Cardiac muscle cell (in vitro differentiated cells and primary cell): Measurements from ENCODE around the gene SMAD7. TPM values are rescaled to one million over a fixed set of nuclear protein-coding genes. Genes with fewer than 3 reads are reported as not detected.

Experiments
- DNase-seq, 2 donors: peaks; one replicate each; pipeline versions ENCODE4 v3.0.0 to v3.0.0-alpha.2; 2010 to 2017; ENCODE audit warnings: low read depth in 1 of 2, low spot score in 1 of 2
- H3K27ac ChIP-seq: fragments of 200-600 bp; sonication (generic); 2 replicates; pipeline ENCODE4 v1.5.1; 2016
- H3K27me3 ChIP-seq: fragments of 200-600 bp; sonication (generic); 2 replicates; pipeline ENCODE4 v1.6.0; 2016; ENCODE audit warnings: control low read depth
- H3K36me3 ChIP-seq: fragments of 200-600 bp; sonication (generic); 2 replicates; pipeline ENCODE4 v1.5.1; 2016; ENCODE audit warnings: control low read depth
- H3K4me1 ChIP-seq: fragments of 200-600 bp; sonication (generic); 2 replicates; pipeline ENCODE4 v1.8.1; 2017; ENCODE audit warnings: low read depth, mild to moderate bottlenecking, mixed run types
- H3K4me3 ChIP-seq: fragments of 200-600 bp; sonication (generic); 2 replicates; pipeline ENCODE4 v1.5.1; 2016; ENCODE audit warnings: mild to moderate bottlenecking
- H3K9me3 ChIP-seq: fragments of 200-600 bp; sonication (generic); 2 replicates; pipeline ENCODE4 v1.5.1; 2017; ENCODE audit warnings: low read depth, mild to moderate bottlenecking, control low read depth
- polyA plus RNA-seq: library from polyadenylated mRNA; unstranded; fragments of >200 nt; fragmentation: Nextera tagmentation; extraction: Ambion mirVana; gene quantifications from 2 replicates; pipeline ENCODE4 v1.2.1, GENCODE V29; 2016
- total RNA-seq: library from RNA; depleted of rRNA; stranded (reverse); fragments of >200 nt; gene quantifications from 2 replicates; pipeline ENCODE4 v1.2.3, GENCODE V29; 2016
- TF ChIP-seq, protein P1 (sequence below): IDR thresholded peaks from 2 replicates; pipeline ENCODE4 v1.5.1; 2012; ENCODE audit warnings: low read depth, mild to moderate bottlenecking, low read length

SMAD7 gene
- total and polyA plus RNA-seq, 2 experiments from 2014 or later: 60.1 to 129 TPM

GRCh38 chr18:48940854-48941611, 9.7 kb downstream of the SMAD7 start:
- H3K4me3 ChIP-seq: no peak overlapping the region
- peaks cover 90% of the 10 kb centered on the region for H3K4me1 ChIP-seq
- no peaks in the 10 kb centered on the region for H3K9me3 ChIP-seq
- no peak for DNase-seq
- H3K27me3 ChIP-seq: no peaks in the 10 kb centered on the region
- TF ChIP-seq, protein P1, sequence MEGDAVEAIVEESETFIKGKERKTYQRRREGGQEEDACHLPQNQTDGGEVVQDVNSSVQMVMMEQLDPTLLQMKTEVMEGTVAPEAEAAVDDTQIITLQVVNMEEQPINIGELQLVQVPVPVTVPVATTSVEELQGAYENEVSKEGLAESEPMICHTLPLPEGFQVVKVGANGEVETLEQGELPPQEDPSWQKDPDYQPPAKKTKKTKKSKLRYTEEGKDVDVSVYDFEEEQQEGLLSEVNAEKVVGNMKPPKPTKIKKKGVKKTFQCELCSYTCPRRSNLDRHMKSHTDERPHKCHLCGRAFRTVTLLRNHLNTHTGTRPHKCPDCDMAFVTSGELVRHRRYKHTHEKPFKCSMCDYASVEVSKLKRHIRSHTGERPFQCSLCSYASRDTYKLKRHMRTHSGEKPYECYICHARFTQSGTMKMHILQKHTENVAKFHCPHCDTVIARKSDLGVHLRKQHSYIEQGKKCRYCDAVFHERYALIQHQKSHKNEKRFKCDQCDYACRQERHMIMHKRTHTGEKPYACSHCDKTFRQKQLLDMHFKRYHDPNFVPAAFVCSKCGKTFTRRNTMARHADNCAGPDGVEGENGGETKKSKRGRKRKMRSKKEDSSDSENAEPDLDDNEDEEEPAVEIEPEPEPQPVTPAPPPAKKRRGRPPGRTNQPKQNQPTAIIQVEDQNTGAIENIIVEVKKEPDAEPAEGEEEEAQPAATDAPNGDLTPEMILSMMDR: no peak
- H3K27ac ChIP-seq: peak overlapping the region; percentile 96
- H3K36me3 ChIP-seq: peaks cover 15% of the 10 kb centered on the region

- H3K27ac ChIP-seq: peak overlapping the region; percentile 96
- peaks cover 15% of the 10 kb centered on the region for H3K36me3 ChIP-seq
- no peaks in the 10 kb centered on the region for H3K27me3 ChIP-seq
- H3K9me3 ChIP-seq: no peaks in the 10 kb centered on the region
- H3K4me1 ChIP-seq: peaks cover 88% of the 10 kb centered on the region
- peak overlapping the region; percentile 0 for H3K4me3 ChIP-seq
- DNase-seq: peak in 1 of 2 donors; percentile 68
- TF ChIP-seq, protein P1: no peak
Measured at GRCh38 chr18:48939205-48940097, 11.3 kb downstream of the SMAD7 start.

GRCh38 chr18:48938827-48939204, 11.9 kb downstream of the SMAD7 start:
- peak overlapping the region; percentile 0 for H3K4me3 ChIP-seq
- TF ChIP-seq, protein P1: no peak
- no peaks in the 10 kb centered on the region for H3K27me3 ChIP-seq
- peak overlapping the region; percentile 96 for H3K27ac ChIP-seq
- no peak for DNase-seq
- H3K9me3 ChIP-seq: no peaks in the 10 kb centered on the region
- H3K4me1 ChIP-seq: peaks cover 88% of the 10 kb centered on the region
- peaks cover 15% of the 10 kb centered on the region for H3K36me3 ChIP-seq

DNA sequence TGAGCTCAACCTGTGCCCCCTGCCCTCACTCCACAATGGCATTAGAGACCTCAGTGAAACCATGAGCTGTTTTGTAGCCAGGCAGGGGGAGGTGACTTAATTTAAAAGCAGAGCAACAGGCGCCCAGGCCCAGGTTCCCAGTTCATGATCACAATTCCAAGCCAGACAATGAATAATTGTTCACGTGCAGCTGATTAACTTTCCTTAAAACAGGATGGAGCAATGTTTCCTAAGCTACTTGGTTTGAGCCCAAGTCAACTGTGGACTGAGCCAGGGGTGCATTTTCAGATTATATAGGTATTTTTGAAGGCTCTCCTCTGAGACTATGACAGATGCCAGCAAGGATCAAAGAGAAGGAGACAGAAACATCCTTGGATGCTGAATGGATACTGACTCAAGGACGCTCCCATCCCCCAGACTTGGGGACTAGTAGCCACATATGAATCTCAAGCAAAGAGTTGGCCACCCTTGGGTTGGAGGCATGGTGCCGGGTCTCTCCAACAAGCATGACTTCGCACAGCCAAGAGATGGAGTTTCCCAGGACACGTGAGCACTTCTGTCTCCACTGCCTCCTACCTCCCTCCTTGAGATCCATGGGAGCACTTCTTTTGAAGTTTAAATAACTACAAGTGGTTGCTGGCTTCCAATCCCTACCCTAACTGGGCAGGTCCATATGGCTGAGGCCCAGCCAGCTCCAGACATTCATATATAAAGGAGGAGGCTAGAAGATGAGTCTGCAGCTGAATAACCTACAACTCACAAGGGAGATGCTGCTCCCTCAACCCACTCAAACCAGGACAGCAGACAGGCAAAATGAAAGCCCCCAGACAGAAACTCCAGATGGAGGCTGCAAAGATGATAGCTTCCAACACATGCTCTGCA, 12.7 kb downstream of the SMAD7 start:
- no peak for DNase-seq
- Histone ChIP-seq H3K27me3 (no peaks in the 10 kb centered on the region), H3K4me3 (no peak overlapping the region), H3K27ac (peak overlapping the region; percentile 96), H3K4me1 (peaks cover 88% of the 10 kb centered on the region), H3K9me3 (no peaks in the 10 kb centered on the region), H3K36me3 (peaks cover 15% of the 10 kb centered on the region)
- TF ChIP-seq, protein P1: no peak

DNA sequence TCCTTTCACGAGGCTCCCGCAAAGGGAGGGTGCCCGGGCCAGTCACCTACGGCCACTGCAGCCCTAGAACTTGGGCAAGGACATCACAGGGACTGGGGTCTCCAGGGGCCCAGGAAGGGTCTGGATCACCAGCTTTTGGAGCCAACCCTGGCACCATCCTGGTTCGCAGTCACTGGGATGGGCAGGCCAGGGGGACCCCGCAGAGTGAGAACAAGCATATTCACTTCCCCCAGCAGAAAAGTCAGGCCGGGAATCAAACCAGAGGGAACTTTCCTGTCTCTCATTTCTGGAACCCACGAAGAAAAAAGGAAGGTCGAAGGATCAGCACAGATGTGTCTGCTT, 15.4 kb downstream of the SMAD7 start:
- Histone ChIP-seq H3K9me3 (no peaks in the 10 kb centered on the region), H3K27ac (peak overlapping the region; percentile 84), H3K4me3 (peak overlapping the region; percentile 8), H3K27me3 (no peaks in the 10 kb centered on the region), H3K36me3 (peaks cover 4% of the 10 kb centered on the region), H3K4me1 (peaks cover 88% of the 10 kb centered on the region)
- TF ChIP-seq, protein P1: no peak
- DNase-seq: no peak
